A673 (cell line): Measurements from ENCODE around the gene MDH1. TPM values are rescaled to one million over a fixed set of nuclear protein-coding genes. Genes with fewer than 3 reads are reported as not detected.
"Not testable (repeated sequence)": the region's sequence is repeated elsewhere in the genome, so short reads cannot be mapped to it uniquely, and the experiment has no call there.

Source experiments
- BruUV-seq: library from RNA; stranded (reverse); fragments of 400-500 nt; replicated peaks from 2 replicates; lab custom pipeline; 2021; lab: Mats Ljungman, UMichigan
- CTCF ChIA-PET: fragments of 300-600 bp; sonication (Branson Sonifier 250); formaldehyde crosslinking; loops from one replicate; lab custom pipeline; 2022; ENCODE audit warnings: antibody characterized with exemption; lab: Charles Lee
- POLR2A ChIA-PET: fragments of 300-600 bp; sonication (Branson Sonifier 250); formaldehyde crosslinking; loops from one replicate; lab custom pipeline; 2022; ENCODE audit warnings: antibody characterized with exemption; ENCODE audit not compliant: low non-redundant PET; lab: Charles Lee
- DNase-seq: peaks from one replicate; pipeline ENCODE4 v3.0.0-alpha.2; 2015; ENCODE audit warnings: low spot score
- H3K27ac ChIP-seq: fragments of 200-600 bp; sonication (generic); 2 replicates; pipeline ENCODE4 v1.5.1; 2016; ENCODE audit warnings: mixed run types, low read depth, mild to moderate bottlenecking, mixed read lengths, antibody characterized with exemption, low read length; ENCODE audit not compliant: poor library complexity, severe bottlenecking
- H3K27me3 ChIP-seq: fragments of 200-600 bp; sonication (generic); replicated peaks from 2 replicates; pipeline ENCODE4 v1.6.1; 2017; ENCODE audit warnings: mixed run types, low read depth, mild to moderate bottlenecking, mixed read lengths, antibody characterized with exemption, low read length; ENCODE audit not compliant: insufficient read depth, poor library complexity
- H3K36me3 ChIP-seq: fragments of 200-600 bp; sonication (generic); 2 replicates; pipeline ENCODE4 v1.6.1; 2016; ENCODE audit warnings: mixed run types, mild to moderate bottlenecking, mixed read lengths, antibody characterized with exemption, low read length; ENCODE audit not compliant: insufficient read depth, poor library complexity, severe bottlenecking
- H3K4me1 ChIP-seq: fragments of 200-600 bp; sonication (generic); 2 replicates; pipeline ENCODE4 v1.6.1; 2017; ENCODE audit warnings: mixed run types, mild to moderate bottlenecking, mixed read lengths, antibody characterized with exemption, low read length; ENCODE audit not compliant: insufficient read depth, poor library complexity, severe bottlenecking
- H3K4me3 ChIP-seq: fragments of 200-600 bp; sonication (generic); 2 replicates; pipeline ENCODE4 v1.5.1; 2016; ENCODE audit warnings: low read depth, mixed run types, mild to moderate bottlenecking, mixed read lengths, low read length; ENCODE audit not compliant: poor library complexity, severe bottlenecking
- H3K9me3 ChIP-seq: fragments of 200-600 bp; sonication (generic); 2 replicates; pipeline ENCODE4 v1.6.1; 2016; ENCODE audit warnings: mixed run types, low read depth, mild to moderate bottlenecking, mixed read lengths, antibody characterized with exemption, low read length; ENCODE audit not compliant: poor library complexity, severe bottlenecking
- EZH2 ChIP-seq: fragments of 200-600 bp; sonication (generic); IDR thresholded peaks from 2 replicates; pipeline ENCODE4 v1.6.1; 2017; ENCODE audit warnings: borderline replicate concordance, low read depth, mild to moderate bottlenecking, mixed read lengths, antibody characterized with exemption, low read length; ENCODE audit not compliant: poor library complexity, severe bottlenecking
- intact Hi-C: fragments of 100-400 bp; cut with micrococcal nuclease; formaldehyde crosslinking; loops from one replicate; pipeline ENCODE4 v1.10.0; 2022; ENCODE audit not compliant: unreplicated experiment
- total RNA-seq: library from RNA; stranded (reverse); gene quantifications from 2 replicates; pipeline ENCODE4 v1.2.3, GENCODE V29; 2021
- TF ChIP-seq, protein P1 (sequence below): fragments of 300-800, 200-600 bp; sonication (generic); conservative IDR thresholded peaks from 2 replicates; pipeline ENCODE4 v1.5.1; 2017; ENCODE audit warnings: low read depth, mild to moderate bottlenecking, antibody characterized with exemption, low read length, moderate library complexity, mixed read lengths

MDH1 gene
- total RNA-seq, 1 experiment from 2014 or later: 185 TPM

DNA sequence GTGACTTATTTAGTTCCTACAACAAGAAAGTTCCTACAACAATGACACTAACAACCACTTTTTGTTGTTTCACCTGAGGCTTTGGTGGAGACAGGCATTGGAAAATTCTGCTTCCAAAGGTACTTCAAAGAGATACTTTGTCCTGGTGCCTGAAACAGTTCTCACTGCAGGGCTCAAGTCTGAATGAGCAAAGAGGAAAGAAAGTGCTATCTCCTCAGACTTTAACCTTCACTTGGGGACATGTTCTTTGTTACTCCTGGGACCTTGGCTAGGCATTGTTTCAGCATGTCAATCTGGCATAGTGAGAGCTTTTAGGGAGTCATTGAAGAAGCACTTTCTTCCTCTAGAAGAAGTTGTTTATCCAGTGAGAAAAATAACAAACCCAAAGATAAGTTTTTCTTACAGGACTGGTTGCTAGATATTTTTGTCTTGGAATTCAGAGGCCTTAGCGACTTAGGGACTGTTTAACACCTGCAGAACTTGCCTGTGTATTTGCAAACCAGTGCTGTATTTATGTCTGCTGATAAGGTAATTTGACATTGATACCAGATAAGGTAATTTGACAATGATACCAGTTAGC lies 12.2 kb downstream of the MDH1 start:
- no TSS peak for BruUV-seq
- CTCF ChIA-PET: no interaction called here
- Histone ChIP-seq H3K36me3 (peaks cover 50% of the 10 kb centered on the region), H3K4me3 (no peak overlapping the region), H3K4me1 (no peaks in the 10 kb centered on the region), H3K9me3 (no peaks in the 10 kb centered on the region), H3K27ac (no peak overlapping the region), H3K27me3 (no peaks in the 10 kb centered on the region)
- POLR2A ChIA-PET: no interaction called here
- no peak for TF ChIP-seq EZH2
- TF ChIP-seq, protein P1, sequence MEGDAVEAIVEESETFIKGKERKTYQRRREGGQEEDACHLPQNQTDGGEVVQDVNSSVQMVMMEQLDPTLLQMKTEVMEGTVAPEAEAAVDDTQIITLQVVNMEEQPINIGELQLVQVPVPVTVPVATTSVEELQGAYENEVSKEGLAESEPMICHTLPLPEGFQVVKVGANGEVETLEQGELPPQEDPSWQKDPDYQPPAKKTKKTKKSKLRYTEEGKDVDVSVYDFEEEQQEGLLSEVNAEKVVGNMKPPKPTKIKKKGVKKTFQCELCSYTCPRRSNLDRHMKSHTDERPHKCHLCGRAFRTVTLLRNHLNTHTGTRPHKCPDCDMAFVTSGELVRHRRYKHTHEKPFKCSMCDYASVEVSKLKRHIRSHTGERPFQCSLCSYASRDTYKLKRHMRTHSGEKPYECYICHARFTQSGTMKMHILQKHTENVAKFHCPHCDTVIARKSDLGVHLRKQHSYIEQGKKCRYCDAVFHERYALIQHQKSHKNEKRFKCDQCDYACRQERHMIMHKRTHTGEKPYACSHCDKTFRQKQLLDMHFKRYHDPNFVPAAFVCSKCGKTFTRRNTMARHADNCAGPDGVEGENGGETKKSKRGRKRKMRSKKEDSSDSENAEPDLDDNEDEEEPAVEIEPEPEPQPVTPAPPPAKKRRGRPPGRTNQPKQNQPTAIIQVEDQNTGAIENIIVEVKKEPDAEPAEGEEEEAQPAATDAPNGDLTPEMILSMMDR: no peak
- intact Hi-C loops: no loop called here
- no peak for DNase-seq

DNA sequence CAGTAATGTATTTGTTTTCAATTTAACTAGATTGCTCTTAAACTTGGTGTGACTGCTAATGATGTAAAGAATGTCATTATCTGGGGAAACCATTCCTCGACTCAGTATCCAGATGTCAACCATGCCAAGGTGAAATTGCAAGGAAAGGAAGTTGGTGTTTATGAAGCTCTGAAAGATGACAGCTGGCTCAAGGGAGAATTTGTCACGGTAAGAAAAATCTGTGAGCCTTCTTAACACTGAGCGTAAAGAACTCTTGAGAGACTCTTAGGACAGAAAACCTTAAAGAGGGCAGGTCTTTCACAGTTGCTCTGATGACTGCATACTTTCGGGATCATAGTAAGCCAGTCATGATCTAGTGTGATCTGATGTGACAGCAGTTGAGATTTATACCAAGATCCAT lies 15.9 kb downstream of the MDH1 start:
- ChIA-PET CTCF (no interaction called here), POLR2A (no interaction called here)
- no TSS peak for BruUV-seq

DNA sequence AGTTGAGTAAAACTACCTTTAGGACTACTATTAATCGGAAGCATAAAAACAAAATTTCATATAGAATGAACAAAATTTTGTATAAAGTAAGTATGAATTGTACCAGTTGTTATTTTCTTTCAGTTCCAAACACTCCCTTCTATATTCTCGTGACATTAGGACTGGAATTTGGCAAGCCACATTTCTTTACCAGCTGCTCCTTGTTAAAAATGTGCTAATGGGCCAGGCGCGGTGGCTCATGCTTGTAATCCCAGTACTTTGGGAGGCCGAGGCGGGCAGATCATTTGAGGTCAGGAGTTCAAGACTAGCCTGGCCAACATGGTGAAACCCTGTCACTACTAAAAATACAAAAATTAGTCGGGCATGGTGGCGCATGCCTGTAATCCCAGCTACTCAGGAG lies 20.1 kb downstream of the MDH1 start:
- H3K4me1 ChIP-seq, intact Hi-C loops, POLR2A ChIA-PET, CTCF ChIA-PET, H3K27me3 ChIP-seq, H3K27ac ChIP-seq, BruUV-seq, DNase-seq, H3K9me3 ChIP-seq, H3K4me3 ChIP-seq: not testable (repeated sequence)
- peaks cover 36% of the 10 kb centered on the region for H3K36me3 ChIP-seq

More for the DNA sequence above, 15.9 kb downstream of the MDH1 start:
- TF ChIP-seq, protein P1: no peak
- TF ChIP-seq EZH2: no peak
- H3K4me1 ChIP-seq: no peaks in the 10 kb centered on the region
- no peaks in the 10 kb centered on the region for H3K9me3 ChIP-seq
- peaks cover 59% of the 10 kb centered on the region for H3K36me3 ChIP-seq
- H3K4me3 ChIP-seq: no peak overlapping the region
- H3K27ac ChIP-seq: no peak overlapping the region
- no peaks in the 10 kb centered on the region for H3K27me3 ChIP-seq
- intact Hi-C loops: no loop called here
- DNase-seq: no peak

DNA sequence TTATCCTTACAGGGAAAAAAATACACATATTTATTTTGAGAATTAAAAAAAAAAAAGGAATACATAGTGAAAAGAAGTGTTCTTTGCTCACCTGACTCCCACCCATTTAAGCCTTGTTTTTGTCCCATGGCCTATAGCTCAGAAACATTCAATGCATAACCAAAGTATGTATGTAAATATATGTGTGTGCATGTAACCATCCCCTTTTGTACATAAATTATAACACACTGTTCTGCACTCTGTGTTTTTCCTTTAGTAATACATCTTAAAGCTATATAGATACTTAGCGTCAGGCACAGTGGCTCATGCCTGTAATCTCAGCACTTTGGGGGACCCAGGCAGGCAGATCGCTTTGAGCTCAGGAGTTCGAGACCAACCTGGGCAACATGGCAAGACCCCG lies 21.8 kb downstream of the MDH1 start:
- Histone ChIP-seq H3K4me1 (no peaks in the 10 kb centered on the region), H3K9me3 (no peaks in the 10 kb centered on the region), H3K27ac (no peak overlapping the region), H3K27me3 (no peaks in the 10 kb centered on the region), H3K36me3 (peaks cover 19% of the 10 kb centered on the region), H3K4me3 (no peak overlapping the region)
- DNase-seq: no peak
- ChIA-PET CTCF (no interaction called here), POLR2A (no interaction called here)
- no peak for TF ChIP-seq EZH2
- TF ChIP-seq, protein P1: no peak
- no TSS peak for BruUV-seq
- intact Hi-C loops: no loop called here
